ENCODE measurements around the gene CALY. TPM values are rescaled to one million over a fixed set of nuclear protein-coding genes. Genes with fewer than 3 reads are reported as not detected.

CALY gene
- total RNA-seq, 2 donors from 2014 or later, result 9.4 TPM; not detected in 1

- Histone ChIP-seq H3K27ac (no peak overlapping the region), H3K4me1 (replicated peaks) (peaks cover 15% of the 10 kb centered on the region), H3K9me3 (no peaks in the 10 kb centered on the region), H3K36me3 (no peaks in the 10 kb centered on the region), H3K4me3 (peak overlapping the region; percentile 11 to 14), H3K27me3 (replicated peaks; ENCODE audit: insufficient read depth) (peaks cover 24% of the 10 kb centered on the region)
- intact Hi-C loops (cut with DNase I), result no loop called here
- TF ChIP-seq CTCF (IDR thresholded peaks at IDR 0.05) (no peak), POLR2A (IDR thresholded peaks at IDR 0.05) (no peak), POLR2AphosphoS5 (IDR thresholded peaks at IDR 0.05) (no peak)
- WGBS, result 10% methylated on average over 9 of the region's 41 CpGs
- DNase-seq (ENCODE audit: low spot score), result no peak
These were observed 549 bp downstream of the CALY start for GRCh38 chr10:133336118-133336576.

DNA sequence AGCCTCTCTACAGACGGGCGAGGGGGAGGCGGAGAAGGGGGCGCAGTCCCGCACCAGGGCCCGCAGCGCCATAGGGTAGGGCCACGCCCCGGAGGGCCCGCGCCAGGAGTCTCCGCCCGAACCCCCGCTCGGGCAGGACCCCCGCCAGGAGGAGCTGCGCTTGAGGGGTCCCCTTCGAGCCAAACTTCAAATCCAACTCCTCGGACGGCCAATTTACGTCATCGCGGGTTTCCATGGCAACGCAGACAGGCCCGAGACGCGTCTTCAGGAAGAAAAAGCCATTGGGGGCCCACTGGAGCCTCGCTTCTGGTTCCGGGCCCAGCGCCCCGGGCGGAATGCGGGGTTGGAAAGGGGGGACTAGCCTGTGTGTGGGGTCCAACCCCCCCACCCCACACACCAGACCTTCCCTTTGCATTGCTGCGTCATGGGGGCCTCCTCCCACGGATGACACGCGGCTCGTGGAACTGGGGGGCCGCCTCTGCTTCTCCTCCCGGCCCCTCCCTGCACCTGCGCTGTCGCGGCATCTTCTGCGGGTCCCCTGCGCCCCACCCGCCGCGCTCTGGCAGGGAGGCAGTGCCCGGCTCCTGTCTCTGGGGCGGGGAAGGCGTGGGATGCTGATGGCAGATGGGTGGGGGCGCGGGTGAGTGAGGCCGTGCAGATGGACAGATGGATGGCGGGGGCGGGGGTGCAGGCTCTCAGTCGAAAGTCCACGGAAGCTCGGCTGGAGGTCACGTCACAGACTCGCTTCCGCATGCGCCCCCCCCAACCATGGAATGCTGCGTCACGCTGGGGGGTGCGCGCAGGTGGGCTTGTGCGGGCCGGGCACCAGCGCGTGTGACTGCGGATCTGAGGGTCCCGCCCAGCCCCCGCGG is 1.2 kb downstream of the CALY start:
- under 1% methylated on average over 56 of the region's 75 CpGs for WGBS
- Histone ChIP-seq H3K27me3 (replicated peaks; ENCODE audit: insufficient read depth) (peaks cover 24% of the 10 kb centered on the region), H3K27ac (no peak overlapping the region), H3K9me3 (no peaks in the 10 kb centered on the region), H3K36me3 (no peaks in the 10 kb centered on the region), H3K4me1 (replicated peaks) (peaks cover 15% of the 10 kb centered on the region), H3K4me3 (peak overlapping the region; percentile 11 to 14)
- DNase-seq (ENCODE audit: low spot score), result no peak
- no peak for TF ChIP-seq POLR2A (IDR thresholded peaks at IDR 0.05)
- TF ChIP-seq CTCF (IDR thresholded peaks at IDR 0.05), result no peak
- no peak for TF ChIP-seq POLR2AphosphoS5 (IDR thresholded peaks at IDR 0.05)
- intact Hi-C loops (cut with DNase I), result no loop called here

- intact Hi-C loops (cut with DNase I), result loop anchor here (5.0 kb wide), 1 partner anchor 183 kb away; no protein-coding TSS in a partner anchor
- Histone ChIP-seq H3K9me3 (no peaks in the 10 kb centered on the region), H3K27ac (no peak overlapping the region), H3K27me3 (replicated peaks; ENCODE audit: insufficient read depth) (peaks cover 23% of the 10 kb centered on the region), H3K36me3 (no peaks in the 10 kb centered on the region), H3K4me1 (replicated peaks) (peaks cover 15% of the 10 kb centered on the region), H3K4me3 (peak overlapping the region; percentile 11 to 14)
- no peak for TF ChIP-seq POLR2A (IDR thresholded peaks at IDR 0.05)
- TF ChIP-seq CTCF (IDR thresholded peaks at IDR 0.05), result no peak
- no peak for TF ChIP-seq POLR2AphosphoS5 (IDR thresholded peaks at IDR 0.05)
- no peak for DNase-seq (ENCODE audit: low spot score)
- WGBS, result 15% methylated on average over 51 of the region's 51 CpGs
These were observed 2.0 kb downstream of the CALY start for GRCh38 chr10:133334503-133335245.

DNA sequence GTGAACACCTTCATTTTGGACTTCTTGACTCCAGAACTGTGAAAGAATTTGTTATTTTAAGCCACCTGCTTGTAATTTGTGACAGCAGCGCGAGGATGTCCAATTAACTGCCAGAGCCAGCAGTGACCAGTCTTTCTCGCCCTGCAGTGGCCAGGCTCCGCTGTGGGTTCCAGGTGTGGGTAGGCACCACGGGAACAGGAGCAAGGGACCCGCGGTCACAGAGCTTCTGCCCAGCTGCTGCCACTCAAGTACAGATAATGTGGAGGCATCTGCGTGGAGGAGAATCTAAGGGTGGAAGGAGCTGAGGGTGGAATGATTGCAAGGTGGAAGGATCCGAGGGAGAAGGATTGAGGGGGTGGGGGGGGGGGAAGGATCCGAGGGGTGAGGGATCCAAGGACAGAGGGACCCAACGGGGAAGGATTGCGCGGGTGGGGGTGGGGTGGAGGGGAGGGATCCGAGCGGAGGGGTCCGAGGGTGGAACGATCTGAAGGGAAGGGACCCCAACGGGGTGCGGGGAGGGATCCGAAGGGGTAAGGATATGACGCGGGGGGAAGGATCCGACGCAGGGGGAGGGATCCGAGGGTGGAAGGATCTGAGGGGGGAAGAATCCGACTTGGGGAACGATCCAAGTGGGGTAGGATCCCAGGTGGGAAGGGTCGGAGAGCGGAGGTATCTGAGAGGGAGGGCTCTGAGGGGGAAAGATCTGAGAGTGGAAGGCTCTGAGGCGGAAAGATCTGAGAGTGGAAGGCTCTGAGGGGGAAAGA is 3.6 kb downstream of the CALY start:
- Histone ChIP-seq H3K27me3 (replicated peaks; ENCODE audit: insufficient read depth) (peaks cover 23% of the 10 kb centered on the region), H3K9me3 (no peaks in the 10 kb centered on the region), H3K4me1 (replicated peaks) (peaks cover 15% of the 10 kb centered on the region), H3K36me3 (no peaks in the 10 kb centered on the region), H3K4me3 (no peak overlapping the region), H3K27ac (no peak overlapping the region)
- no peak for DNase-seq (ENCODE audit: low spot score)
- no peak for TF ChIP-seq POLR2AphosphoS5 (IDR thresholded peaks at IDR 0.05)
- no peak for TF ChIP-seq POLR2A (IDR thresholded peaks at IDR 0.05)
- TF ChIP-seq CTCF (IDR thresholded peaks at IDR 0.05), result no peak
- 76% methylated on average over 30 of the region's 30 CpGs for WGBS
- intact Hi-C loops (cut with DNase I), result loop anchor here (5.0 kb wide), 1 partner anchor 184 kb away; no protein-coding TSS in a partner anchor
